GM10847 (cell line): ENCODE results near the gene CDC14B.

Experiments
- POLR2A ChIP-seq: IDR thresholded peaks from 2 replicates; pipeline ENCODE4 v1.6.1; 2011; ENCODE audit not compliant: insufficient read length; ENCODE audit errors: extremely low read depth

Gene CDC14B

DNA sequence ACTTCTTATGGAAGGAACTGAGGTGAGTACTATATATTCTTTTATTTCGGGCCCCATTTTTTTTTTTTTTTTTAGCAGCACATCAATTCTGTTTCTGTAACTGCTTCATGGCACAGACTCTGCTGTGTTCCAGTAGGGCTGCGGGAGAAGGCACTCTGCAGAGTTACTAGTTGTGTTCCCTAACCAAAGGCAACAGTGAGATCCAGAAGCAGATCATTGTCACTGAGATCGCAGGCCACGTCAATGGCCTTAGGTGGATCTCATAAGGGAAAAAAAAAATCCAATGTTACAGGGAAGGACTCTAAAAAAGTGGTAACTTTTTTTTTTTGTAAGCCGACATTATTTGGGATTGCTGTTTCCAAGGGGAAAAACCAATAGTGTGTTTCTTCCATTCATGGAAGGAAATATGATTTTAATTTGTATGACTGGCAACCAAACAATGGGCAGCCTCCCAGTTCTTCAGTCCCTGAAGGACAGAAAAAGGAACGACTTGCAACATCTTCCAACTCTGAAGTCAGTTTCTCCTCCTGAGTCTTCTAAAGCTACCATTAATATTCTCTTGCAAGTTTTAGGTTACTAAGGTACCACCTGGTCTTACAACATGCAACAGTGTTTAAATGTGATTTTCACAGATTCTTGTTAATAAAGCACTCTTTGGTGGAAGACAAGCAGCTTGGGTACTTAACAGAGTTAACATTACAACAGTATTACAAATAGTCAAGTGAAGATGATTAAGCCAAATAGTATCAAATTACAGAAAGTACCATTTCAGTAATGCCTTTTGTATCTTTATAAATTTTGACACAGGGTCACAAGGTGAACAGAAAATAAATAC lies 116.9 kb downstream of the CDC14B start:
- TF ChIP-seq POLR2A: no peak

DNA sequence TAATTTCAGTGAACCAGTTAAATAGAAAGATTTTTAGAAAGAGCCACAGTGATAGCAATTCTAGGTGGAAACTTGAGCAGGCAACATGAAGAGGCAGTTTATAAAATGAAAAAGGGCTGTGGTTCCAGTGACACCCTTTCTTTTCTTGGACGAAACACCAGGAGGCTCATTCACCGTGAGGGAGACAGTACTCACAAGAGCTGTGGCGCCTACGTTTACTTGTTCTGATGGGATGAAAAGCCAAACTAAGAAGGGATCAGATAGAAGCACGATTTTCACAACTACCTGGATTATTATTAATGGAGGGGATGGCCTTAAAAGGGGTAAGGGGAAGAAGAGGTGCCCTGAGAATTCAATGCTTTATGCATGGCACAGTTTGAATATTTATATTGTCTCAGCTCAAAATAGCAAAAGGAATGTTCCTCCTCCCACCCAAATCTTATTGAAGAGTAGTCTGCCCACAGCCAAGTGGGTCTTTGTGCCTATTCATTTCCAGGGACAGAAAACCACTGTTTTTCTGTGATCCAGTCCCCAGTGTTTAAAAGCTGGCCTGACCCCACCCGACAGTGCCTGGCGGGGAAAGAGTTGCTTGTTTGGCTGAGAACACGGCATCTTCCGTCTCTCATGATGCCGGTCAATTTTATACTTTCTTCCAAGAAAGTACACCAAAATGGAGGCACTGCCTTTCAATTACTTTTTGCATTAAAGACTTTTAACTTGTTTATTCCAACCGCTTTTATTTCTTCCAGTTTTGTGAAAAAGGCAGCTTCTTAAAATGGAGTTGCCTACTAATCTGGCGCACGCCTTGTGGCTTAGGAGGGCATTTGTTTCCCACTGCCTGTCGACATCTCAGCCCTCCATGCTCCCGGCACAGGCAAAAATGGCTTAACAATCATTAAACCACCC lies 117.8 kb downstream of the CDC14B start:
- no peak for TF ChIP-seq POLR2A

DNA sequence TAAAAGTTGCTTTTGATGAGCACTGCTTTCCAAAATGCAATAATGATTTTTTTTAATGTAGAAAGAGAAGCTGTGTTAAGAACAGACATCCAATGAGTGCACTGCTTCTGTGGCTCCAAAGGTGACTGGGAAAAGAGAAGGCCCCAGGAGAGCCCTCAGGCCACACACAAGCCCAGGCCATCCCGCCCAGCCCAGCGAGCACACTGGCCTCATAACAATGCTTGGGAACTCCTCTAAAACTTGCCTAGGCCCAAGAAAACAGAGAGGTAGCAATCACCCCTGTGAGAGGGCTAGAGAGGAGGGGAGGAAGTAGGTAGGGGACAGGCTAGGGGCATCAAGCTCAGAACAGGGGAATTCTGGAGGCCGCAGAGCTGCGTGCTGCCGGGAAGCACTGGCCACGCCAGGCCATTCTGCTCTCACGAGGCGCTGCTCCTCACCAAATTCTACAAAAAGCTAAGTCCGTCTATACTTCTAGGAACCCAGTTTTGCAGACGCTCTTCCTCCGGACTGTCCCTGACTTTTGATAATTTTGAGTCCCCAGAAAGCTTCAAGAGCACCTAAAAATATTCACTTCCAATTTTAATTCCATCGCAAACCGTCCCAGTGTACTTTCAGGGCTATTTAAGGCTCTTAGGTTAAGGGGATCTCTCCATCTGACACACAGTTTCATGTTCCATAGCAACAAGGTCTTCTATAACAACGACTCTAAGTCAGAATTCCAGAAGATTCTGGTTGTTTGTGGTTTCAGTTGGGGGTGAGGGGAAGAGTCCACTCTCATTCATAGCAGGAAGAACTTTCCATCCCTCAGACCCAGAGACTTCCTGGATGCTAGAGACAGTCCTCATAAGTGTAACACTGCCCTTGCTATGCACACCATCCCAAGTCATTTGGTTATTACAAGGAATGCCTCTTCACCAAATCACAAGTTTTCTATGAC lies 118.7 kb downstream of the CDC14B start:
- TF ChIP-seq POLR2A: no peak

DNA sequence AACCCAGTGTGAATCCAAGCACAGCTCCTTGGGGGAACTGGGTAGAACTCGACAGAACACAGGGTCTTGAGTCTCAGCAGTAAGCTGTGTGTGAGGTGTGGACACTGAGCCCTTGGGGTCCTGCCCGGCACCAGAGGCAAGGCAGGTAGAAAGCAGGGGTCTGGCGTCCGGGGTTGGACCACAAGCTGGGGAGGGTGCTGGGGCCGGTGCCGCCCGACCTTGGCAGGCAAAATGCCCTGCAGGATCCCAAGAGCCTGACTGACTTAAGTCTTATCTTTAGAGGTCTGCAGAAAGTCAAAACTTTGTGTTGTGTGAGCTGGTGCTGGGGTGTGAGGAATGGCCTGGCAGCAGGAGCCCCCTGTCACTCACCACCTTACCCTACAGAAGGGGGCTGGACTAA lies 120.4 kb downstream of the CDC14B start:
- TF ChIP-seq POLR2A: no peak

DNA sequence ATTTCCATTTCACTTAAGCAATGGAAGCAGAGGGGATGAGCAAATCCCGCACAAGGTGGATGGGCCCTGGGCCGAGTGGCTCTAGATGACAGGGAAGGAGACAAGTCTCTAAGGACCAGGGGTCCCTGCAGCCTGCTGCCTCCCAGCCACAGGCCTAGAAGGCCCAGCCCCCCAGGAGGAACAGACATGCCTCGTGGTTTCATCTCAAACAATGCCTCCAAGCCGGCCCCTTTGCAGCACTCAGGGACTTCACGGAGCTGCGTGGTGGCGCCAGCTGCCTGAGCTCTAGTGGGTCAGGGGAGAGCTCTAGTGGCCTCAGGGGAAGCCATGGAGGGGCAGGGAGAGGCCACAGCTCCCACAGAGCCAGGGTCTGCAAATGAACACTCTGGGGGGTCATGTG lies 120.8 kb downstream of the CDC14B start:
- TF ChIP-seq POLR2A: no peak

DNA sequence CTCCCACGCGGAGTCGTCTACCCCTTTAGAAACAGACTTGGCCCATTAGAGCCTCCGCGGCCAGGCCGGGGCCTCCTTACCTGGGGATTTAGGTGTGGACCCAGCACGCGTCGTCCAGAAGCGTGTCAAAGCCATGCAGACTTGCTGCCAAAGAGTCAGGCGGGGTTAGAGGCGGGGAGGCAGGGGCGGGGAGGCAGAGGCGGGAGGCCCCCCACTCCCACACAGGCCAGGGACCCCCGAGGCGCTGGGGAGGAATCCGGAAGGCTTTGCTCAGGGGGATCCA lies 122.6 kb downstream of the CDC14B start:
- no peak for TF ChIP-seq POLR2A

DNA sequence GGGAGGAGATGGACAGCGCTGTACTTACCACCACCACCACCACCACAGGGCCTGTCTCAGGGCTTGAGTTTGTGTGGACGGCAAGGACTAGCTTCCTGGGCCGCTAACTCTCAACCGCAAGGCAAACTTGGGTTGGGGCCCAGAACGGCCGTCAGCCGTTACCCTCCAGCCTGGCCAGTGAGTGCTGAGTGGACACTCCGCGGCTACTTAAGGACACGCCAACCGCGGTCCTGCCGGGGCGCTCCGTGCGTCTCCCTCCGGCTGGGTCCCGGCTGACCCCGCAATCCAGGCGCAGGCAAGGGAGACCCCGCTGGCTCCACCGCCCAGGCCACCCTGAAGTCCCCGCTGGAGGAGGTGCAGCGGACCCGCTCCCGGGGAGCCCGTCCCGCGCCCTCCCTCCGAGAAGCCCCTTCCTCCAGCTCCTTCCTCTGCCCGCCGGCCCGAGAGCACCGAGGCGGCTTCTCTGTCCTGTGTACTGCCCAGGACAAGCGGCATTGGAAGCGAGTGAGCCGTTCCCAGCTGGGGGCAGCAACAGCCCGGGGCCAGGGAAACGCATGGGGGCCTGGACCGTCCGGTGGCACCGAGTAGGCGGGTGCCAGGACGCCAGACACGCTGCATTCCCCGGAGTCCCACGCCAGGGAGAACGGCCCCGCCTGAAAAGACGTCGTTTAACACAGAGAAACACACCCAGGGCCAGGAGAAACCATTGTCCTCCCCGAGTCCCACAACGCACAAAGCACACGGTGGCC lies 123.1 kb downstream of the CDC14B start:
- no peak for TF ChIP-seq POLR2A

DNA sequence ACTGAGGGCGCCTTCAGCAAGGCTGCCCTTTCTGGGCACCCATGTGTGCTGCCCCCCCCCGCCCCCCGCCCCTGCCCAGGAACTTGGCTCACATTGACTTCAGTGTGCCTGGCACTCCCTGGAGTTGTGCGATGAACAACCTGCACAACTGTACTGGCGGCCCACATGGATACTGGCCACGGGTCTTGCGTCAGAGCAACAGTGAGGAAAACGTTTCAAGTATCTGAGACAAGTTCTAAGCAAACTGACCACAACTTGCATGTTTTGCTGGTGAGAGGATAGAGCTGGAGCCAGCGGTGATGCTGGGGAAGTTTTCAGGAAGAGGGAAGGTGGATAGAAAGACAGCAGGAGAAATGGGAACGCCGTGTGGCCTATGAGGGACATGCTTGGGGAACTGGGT lies 124.3 kb downstream of the CDC14B start:
- TF ChIP-seq POLR2A: no peak

DNA sequence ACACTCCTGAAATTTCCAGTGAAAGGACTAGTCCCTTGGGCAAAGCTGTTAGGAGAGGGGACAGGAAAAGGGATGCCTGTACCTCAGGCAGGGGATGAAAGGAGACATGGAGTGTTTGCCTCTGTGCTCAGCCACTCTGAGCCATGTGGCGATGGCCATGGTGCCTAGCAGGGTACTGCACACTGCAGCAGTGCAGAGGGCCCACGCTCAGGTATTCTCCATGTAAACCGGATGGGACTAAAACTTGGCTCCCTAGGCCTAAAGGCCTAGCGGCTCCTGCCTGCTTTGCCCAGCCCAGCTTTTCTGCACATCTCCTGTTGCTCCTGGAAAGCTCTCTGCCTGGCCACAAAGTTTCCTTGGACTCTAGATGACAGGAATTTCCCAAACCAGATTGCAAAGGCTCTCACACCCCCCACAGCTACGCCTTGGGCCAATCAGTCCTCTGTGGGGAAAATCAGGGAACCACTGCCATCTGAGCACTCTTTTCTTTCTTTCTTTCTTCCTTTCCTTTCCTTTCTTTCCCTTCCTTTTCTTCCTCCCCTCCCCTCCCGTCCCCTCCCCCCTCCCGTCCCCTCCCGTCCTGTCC lies 125.3 kb downstream of the CDC14B start:
- TF ChIP-seq POLR2A: no peak

DNA sequence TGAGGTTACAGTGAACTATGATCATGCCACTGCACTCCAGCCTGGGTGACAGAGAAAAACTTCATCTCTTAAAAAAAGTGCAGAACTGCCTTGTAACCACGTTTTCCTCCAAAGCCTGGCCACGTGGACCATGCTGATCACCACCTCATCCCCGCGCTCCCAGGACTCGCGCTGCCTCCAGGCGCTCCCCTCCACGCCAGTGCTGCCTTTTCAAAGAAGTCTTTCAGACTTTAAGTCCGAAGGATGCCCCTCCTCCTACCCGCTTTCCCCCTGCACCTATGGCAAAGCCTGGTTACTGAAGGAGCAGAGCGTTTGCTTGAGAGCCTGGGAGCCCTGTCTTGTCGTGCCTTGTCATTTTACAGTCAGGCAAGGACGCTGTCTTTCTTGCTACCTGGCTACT lies 125.9 kb downstream of the CDC14B start:
- no peak for TF ChIP-seq POLR2A

DNA sequence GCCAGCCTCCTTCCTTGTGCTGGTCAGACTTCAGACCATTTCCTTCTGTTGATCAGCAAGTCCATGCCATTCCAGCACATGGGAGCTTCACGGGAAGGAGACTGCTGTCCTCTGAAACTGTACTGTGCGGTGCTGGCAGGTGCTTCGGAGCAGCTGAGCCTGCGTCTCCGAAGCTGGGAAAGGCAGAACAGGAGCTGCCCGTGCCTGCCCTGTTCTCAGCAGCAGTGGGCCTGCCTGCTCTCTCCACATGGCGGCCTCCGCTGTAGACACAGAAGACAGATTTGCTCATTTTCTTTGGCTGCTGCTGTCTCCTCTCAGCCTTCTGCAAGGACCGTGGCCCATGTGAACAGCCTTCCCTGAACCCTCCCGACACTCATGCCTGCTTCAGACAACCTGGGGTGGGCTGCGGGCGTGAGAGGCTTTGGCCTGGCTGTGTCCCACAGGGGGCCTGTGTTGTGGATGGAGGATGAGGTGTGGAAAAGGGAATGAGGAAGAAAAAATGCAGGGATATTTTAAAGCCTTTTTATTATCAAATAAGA lies 126.6 kb downstream of the CDC14B start:
- no peak for TF ChIP-seq POLR2A

DNA sequence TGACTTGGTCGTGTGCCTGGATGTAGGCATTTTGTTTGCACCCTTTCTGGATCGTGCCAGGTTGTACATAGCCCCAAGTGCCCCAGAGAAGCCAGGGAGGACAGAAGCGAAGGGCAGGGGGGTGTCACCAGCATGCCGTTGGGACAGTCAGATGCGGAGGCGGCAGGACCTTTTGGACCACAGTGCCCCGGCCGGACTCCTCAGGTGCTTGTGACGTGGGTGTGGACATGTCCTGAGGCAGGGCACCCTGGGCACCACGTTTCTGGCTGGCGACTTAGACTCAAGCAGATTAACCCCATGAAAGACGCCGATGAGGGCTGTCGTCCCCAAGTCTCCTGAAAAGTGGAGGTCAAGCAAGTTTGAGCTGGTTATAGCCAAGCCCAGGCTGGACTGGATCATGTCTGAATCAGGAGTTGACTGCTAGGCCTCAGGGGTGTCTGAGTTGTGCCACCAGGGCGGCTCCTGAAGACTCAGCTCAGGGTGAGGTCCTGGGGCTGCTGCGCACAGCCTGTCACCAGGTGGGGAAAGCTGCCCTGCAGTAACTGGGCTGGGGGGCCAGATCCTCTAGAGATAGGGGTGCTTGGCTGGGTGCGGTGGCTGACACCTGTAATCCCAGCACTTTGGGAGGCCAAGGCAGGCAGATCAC lies 127.6 kb downstream of the CDC14B start:
- TF ChIP-seq POLR2A: no peak

DNA sequence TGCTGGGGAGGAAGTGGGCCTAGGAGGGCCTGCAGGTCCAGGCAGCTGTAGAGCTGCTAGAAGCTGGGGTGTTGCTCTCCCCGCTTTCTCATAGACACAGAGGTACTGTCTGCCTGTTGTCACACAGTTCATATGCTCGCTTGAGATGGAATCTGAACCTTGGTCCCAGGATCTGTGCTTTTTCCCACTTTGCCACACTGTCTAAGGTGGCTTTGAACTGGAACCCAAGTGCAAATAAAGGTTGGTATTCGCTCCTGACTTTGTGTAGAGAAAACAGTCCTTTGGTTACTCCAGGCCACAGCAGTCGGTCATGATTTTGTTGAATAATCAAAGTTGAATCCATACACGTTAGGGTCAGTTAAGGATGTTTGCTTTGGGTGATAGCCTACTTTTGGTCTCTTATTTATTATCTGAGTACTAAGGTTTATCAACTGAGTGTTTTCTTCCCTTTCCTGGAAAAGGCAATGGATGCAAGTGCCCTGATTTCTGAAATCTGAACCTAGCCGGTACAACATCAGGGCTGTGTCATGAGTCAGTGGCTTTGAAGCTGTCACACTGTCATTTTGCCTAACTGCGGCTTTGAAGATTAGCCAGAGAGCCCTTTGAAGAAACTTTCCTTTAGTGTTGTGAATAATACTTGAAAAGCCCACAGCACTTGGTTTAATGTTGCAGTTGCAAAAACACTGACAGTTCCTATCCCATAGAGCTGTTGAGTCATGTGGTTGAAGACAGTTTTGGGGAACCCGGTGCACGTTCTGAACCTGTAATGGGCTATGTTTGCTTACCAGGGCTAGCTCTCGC lies 128.4 kb downstream of the CDC14B start:
- no peak for TF ChIP-seq POLR2A
